NCI-H748 treated with DMSO at 0.1 percent for 48 hours (cell line): ENCODE data around the gene CYP27C1.
A peak's percentile ranks its signal among the peaks of the same experiment; 100 is the strongest.
"Not testable (repeated sequence)": the region's sequence is repeated elsewhere in the genome, so short reads cannot be mapped to it uniquely, and the experiment has no call there.

Source experiments
- DNase-seq: peaks from one replicate; lab custom pipeline; 2025; lab: John Stamatoyannopoulos, UW

CYP27C1 gene, protein sequence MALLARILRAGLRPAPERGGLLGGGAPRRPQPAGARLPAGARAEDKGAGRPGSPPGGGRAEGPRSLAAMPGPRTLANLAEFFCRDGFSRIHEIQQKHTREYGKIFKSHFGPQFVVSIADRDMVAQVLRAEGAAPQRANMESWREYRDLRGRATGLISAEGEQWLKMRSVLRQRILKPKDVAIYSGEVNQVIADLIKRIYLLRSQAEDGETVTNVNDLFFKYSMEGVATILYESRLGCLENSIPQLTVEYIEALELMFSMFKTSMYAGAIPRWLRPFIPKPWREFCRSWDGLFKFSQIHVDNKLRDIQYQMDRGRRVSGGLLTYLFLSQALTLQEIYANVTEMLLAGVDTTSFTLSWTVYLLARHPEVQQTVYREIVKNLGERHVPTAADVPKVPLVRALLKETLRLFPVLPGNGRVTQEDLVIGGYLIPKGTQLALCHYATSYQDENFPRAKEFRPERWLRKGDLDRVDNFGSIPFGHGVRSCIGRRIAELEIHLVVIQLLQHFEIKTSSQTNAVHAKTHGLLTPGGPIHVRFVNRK

DNA sequence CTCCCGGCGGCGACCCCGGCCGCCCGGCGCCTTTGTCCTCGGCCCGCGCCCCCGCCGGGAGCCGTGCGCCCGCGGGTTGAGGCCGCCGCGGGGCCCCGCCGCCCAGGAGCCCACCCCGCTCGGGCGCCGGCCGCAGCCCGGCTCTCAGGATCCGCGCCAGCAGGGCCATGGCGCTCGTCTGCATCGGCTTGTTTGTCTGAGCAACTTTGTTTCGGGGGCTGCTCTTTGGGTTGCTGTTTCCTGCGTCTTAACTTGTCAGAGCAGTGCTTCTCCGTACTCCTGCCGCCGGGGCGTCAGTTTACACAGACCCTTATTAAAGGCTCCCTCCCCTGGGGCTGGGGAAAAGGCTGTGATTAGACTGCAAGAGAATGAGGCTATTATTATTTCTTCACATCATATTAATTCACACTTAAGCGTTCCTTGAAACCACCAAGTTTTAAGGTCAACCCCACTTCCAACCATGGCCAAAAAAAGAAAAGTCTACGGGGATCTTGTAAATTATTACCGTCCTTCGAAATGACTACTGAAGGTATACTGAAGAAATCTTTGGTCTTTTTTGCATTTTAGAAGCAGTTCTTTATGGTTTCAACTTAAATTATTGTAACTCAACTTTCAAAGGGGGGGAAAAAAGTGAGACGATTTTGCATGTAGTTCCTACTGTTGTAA lies at the start of gene CYP27C1:
CYP27C1 (minus strand) TSS at position 198 of the 666 bp plus-strand sequence; CDS start at position 169, 29 bp downstream.
- no peak for DNase-seq

DNA sequence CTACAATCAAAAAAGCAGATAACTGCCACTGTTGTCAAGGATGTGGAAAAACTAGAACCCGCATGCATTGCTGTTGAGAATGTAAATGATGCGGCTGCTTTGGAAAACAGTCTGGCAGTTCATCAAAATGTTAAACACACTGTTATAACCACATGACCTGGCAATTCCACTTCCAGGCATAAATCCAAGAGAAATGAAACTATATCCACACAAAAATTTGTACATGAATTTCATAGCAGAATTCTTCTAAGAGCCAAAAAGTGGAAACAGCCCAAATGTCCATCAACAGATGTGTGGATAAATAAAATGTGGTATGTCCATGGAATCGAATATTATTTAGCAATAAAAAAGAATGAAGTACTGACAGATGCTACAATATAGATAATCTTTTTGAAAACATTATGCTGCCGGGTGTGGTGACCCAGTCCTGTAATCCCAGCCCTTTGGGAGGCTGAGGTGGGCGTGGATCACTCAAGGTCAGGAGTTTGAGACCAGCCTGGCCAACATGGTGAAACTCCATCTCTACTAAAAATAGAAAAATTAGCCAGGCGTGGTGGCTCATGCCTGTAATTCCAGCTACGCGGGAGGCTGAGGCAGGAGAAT lies 41.8 kb upstream of the CYP27C1 start:
- DNase-seq: no peak

DNA sequence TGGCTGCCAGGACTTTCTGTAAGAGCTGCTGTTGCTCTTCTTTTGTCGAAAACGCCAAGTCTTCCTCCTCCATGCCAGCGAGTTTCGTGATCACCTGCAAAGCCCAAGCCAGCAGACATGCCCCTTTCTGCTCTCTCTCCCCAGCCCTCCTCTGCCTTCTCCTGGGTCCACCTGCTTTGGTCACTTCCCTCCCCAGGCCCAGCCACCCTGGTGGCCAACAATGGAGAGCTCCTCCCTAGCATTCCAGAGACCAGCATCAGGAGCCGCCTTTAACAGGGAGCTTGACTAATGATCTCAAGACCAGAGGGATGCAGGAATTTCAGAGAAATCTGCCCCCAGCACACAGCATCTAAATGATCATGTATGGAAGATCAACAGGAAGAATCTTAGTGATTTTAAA lies 39.3 kb upstream of the CYP27C1 start:
- no peak for DNase-seq

- DNase-seq: no peak
These were observed 36.8 kb upstream of the CYP27C1 start for GRCh38 chr2:127256866-127257265.

- DNase-seq: no peak
These were observed 36.3 kb upstream of the CYP27C1 start for GRCh38 chr2:127256381-127256780.

- DNase-seq: no peak
These were observed 35.6 kb upstream of the CYP27C1 start for GRCh38 chr2:127255721-127256120.

- DNase-seq: no peak
These were observed 35.0 kb upstream of the CYP27C1 start for GRCh38 chr2:127255146-127255545.

GRCh38 chr2:127254386-127254981 lies 34.4 kb upstream of the CYP27C1 start:
- no peak for DNase-seq

DNA sequence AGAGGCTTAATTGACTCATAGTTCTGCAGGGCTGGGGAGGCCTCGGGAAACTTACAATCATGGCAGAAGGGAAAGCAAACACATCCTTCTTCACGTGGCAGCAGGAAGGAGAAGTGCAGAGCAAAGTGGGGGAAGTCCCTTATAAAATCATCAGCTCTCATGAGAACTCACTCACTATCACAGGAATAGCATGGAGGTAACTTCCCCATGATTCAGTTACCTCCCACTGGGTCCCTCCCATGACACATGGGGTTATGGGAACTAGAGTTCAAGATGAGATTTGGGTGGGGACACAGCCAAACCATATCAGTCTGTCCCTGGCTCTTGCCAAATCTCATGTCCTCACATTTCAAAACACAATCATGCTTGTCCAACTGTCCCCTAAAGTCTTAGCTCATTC lies 21.1 kb upstream of the CYP27C1 start:
- not testable (repeated sequence) for DNase-seq

GRCh38 chr2:127239395-127239794 lies 19.3 kb upstream of the CYP27C1 start:
- no peak for DNase-seq

DNA sequence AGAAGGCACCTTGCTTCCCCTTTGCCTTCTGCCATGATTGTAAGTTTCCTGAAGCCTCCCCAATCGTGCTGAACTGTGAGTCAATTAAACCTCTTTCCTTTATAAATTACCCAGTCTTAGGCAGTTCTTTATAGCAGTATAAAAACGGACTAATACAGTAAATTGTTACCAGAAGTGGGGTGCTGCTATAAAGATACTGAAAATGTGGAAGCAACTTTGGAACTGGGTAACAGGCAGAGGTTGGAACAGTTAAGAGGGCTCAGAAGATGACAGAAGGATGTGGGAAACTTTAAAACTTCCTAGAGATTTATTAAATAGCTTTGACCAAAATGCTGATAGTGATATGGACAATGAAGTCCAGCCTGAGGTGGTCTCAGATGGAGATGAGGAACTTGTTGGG lies 17.7 kb upstream of the CYP27C1 start:
- not testable (repeated sequence) for DNase-seq

DNA sequence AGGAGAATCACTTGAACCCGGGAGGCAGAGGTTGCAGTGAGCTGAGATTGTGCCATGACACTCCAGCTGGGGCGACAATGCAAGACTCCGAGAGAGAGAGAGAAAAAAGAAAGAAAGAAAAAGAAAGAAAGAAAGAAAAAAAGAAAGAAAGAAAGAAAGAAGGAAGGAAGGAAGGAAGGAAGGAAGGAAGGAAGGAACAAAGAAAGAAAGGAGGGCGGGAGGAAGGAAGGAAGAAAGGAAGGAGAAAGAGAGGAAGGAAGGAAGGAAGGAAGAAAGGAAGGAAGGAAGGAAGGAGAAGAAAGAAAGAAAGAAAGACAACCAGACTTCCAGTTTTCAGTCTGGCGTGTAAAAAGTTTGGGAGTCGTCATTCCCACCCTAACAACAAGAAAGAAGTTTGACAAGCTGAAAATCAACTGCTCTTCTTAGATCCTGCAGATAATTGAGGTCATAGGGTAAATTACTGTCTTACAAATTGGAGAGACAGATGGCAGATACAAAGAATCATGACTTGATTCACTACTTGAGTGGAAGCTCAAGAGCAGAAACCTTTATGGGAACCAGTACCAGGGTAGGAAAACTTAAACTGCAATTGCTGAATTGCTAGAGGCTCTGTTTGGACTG lies 15.1 kb upstream of the CYP27C1 start:
- DNase-seq: no peak

DNA sequence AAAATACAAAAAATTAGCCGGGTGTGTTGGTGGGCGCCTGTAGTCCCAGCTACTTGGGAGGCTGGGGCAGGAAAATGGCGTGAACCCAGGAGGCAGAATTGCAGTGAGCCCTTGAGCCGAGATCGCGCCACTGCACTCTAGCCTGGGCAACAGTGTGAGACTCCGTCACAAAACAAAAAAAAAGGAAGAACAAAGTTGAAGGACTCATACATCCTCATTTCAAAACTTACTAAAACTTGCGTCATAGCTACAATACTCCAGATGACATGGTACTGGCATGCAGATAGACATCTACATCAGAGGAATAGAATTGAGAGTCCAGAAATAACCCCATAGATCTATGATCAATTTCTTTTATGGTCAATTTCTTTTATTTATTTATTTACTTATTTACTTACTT lies 13.6 kb upstream of the CYP27C1 start:
- DNase-seq: no peak

- no peak for DNase-seq
These were observed 11.2 kb upstream of the CYP27C1 start for GRCh38 chr2:127231130-127231865.

DNA sequence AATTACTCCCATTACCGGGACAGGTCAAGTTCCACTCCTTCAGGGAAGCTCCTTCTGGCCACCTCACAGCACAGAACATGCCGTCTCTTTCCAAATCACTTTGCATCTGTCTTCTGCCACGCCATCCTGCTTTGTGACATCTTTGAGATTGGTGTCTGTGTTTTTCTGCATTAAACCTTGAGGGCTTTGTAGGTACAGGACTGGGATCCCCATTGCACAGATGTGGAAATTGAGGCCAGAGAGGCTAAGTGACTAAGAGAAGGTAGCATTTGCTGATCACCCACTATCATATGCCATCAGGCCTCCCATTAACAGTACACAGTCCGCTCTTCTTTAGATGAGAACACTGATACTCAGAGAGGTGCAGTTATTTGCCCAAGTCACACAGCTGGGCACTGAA lies 9.5 kb upstream of the CYP27C1 start:
- DNase-seq: no peak

DNA sequence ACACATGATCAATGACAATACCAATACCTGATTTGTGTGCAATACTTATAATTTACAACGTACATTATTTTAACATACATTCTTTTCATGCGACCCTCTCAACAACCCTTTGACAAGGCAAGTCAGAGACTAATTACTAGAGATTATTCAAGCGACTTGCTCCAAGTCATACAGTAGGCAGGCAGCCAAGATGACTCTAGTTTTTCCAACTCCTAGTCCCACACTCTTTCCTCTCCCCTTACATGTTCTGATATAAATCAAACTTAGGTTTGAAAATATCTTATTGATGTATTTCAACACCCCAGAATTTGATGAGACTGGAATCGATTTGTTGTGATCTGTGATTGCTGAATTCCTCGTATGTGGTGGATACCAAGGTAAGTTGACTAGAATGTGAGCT lies 8.0 kb upstream of the CYP27C1 start:
- no peak for DNase-seq

- not testable (repeated sequence) for DNase-seq
These were observed 7.2 kb upstream of the CYP27C1 start for GRCh38 chr2:127227264-127227660.

DNA sequence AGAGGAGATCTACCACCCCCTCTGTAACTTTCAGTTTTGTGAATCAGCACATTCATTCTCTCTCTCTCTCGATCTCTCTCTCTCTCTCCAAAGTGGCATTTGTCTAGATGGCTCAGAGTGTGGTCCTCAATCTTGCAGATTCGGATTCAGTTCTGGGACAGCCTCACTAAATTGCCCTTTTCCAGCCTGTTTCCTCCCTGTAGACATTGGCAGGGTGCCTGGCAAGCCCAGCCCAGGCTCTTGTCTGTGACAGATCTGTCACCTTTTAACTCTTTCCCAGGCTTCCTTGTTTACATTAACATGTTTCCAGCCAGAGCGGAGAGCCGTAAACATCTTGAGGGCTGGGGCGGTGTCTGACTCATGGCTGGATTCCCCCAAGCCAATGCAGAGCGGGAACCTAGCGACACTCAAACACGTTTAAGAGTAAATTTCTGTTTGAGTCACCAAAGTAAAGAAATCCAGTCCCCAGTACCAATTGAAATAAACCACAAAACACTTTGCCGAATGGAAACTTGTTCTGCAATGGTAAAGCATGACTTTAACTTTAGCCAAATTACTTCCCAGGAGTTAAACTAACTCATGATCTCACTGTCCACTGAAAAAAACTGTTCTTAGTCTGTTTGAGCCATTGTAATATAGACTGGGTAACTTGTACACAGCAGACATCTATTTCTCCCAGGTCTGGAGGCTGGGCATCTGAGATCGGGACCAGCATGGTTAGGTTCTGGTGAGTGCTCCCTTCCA lies 6.6 kb upstream of the CYP27C1 start:
- peak; percentile 34 for DNase-seq

DNA sequence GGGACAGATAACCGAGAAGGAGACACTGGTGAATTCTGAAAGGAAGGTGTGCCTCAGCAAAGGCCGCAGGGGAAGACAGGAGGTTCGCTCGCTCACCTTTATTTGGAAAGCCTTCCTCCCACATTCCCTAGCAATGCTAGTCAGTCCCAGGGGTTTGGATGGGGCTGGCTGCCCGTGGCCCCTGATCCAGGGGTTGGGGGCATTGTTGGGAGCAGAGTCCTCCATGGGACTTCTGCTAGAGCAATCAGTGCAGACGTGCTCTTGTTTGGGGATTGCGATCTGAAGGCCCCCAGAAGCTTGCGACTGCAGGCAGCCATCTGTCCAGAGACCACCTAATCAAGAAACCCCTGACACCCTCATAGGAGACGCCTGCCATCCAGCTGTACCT lies 6.0 kb upstream of the CYP27C1 start:
- no peak for DNase-seq

DNA sequence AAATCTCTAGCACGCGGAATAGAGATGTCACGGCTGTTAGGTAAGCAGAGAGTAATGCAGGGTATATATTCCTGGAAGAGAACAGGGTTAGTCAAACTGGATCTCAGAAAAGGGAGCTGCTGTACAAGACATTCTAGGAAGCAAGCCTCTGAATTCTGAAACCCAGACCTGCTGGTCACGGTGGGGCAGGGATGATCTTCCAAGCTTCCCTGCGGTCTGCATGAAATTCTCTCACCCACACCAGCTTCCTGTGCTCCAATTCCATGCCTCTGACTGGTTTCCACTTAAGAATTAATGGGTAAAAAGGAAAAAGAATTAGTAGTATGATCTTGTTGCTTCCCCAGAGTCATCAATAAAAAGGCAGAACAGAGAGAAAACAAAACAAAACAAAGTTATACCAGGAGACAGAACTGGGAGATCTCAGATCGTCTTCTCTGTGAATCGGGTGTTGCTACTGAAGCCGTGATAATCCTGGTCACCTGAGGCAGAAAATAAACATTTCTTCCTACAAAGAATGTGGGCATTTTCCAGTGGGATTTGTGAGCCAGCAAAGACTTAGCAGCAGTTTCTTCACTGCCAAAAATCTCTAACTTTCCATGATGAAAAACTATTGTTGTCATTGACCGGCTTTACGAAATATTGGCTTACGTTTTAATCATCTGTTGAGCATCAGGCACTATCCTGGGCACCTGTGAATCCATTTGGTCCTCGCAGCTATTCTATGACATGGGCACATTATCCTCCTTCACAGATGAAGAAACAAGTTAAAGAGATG lies 5.3 kb upstream of the CYP27C1 start:
- DNase-seq: no peak
